IMR-90 (cell line): ENCODE data around the gene LRRC42. TPM values are rescaled to one million over a fixed set of nuclear protein-coding genes. Genes with fewer than 3 reads are reported as not detected.

Experiments
- ATAC-seq: fragments of 200-7000 bp; cut with Tn5 transposase; 2 replicates; pipeline ENCODE4 v1.9.1; 2020; ENCODE audit warnings: low read depth, mild to moderate bottlenecking, moderate library complexity
- BruUV-seq: library from RNA; stranded (reverse); fragments of 400-500 nt; replicated peaks from 2 replicates; lab custom pipeline; 2021; lab: Mats Ljungman, UMichigan
- CTCF ChIA-PET: fragments of 300-600 bp; formaldehyde crosslinking; extraction: SDS; loops from one replicate; lab custom pipeline; 2021; ENCODE audit warnings: antibody characterized with exemption; lab: Yijun Ruan, JAX
- POLR2A ChIA-PET: fragments of 300-600 bp; sonication (Branson Sonifier 250); formaldehyde crosslinking; loops from one replicate; lab custom pipeline; 2022; ENCODE audit warnings: antibody characterized with exemption; ENCODE audit not compliant: unreplicated experiment; lab: Charles Lee
- DNase-seq: peaks from one replicate; pipeline ENCODE4 v3.0.0; 2013
- H2AFZ ChIP-seq: replicated peaks from 2 replicates; pipeline ENCODE3; 2013; ENCODE audit warnings: low read length, mild to moderate bottlenecking; ENCODE audit not compliant: poor library complexity
- H2AK5ac ChIP-seq: 2 replicates; pipeline ENCODE4 v1.6.1; 2013; ENCODE audit warnings: low read depth, low read length, inconsistent platforms
- H2AK9ac ChIP-seq: replicated peaks from 2 replicates; pipeline ENCODE3; 2013; ENCODE audit warnings: mild to moderate bottlenecking, low read depth, low read length, moderate library complexity; ENCODE audit not compliant: poor library complexity
- H2BK120ac ChIP-seq: 2 replicates; pipeline ENCODE4 v1.6.1; 2013; ENCODE audit warnings: low read depth, low read length, inconsistent platforms
- H2BK15ac ChIP-seq: 3 replicates; pipeline ENCODE4 v1.6.1; 2013; ENCODE audit warnings: low read depth, low read length, inconsistent platforms
- H2BK20ac ChIP-seq: 2 replicates; pipeline ENCODE4 v1.6.1; 2013; ENCODE audit warnings: low read depth, mild to moderate bottlenecking, inconsistent platforms, low read length, moderate library complexity
- H2BK5ac ChIP-seq: 2 replicates; pipeline ENCODE4 v1.6.1; 2013; ENCODE audit warnings: mild to moderate bottlenecking, low read depth, low read length, inconsistent platforms; ENCODE audit not compliant: poor library complexity, severe bottlenecking
- H3K14ac ChIP-seq: replicated peaks from 2 replicates; pipeline ENCODE4 v1.6.1; 2013; ENCODE audit warnings: low read depth, low read length, inconsistent platforms
- H3K18ac ChIP-seq: 2 replicates; pipeline ENCODE4 v1.6.1; 2013; ENCODE audit warnings: low read depth, low read length, control low read depth
- H3K23ac ChIP-seq: 2 replicates; pipeline ENCODE4 v1.6.1; 2013; ENCODE audit warnings: low read depth, low read length, inconsistent platforms
- H3K27ac ChIP-seq: 2 replicates; pipeline ENCODE4 v1.5.1; 2013; ENCODE audit warnings: mild to moderate bottlenecking, control low read depth, low read length; ENCODE audit not compliant: insufficient read depth
- H3K27me3 ChIP-seq: 2 replicates; pipeline ENCODE4 v1.6.1; 2013; ENCODE audit warnings: low read length; ENCODE audit not compliant: control insufficient read depth, insufficient read depth
- H3K36me3 ChIP-seq: 2 replicates; pipeline ENCODE4 v1.6.1; 2013; ENCODE audit warnings: low read length, mixed read lengths; ENCODE audit not compliant: control insufficient read depth, insufficient read depth
- H3K4ac ChIP-seq: 2 replicates; pipeline ENCODE4 v1.6.1; 2013; ENCODE audit warnings: low read depth, low read length, inconsistent platforms
- H3K4me1 ChIP-seq: 2 replicates; pipeline ENCODE4 v1.6.1; 2013; ENCODE audit warnings: low read length, mixed read lengths; ENCODE audit not compliant: control insufficient read depth, insufficient read depth
- H3K4me2 ChIP-seq: 2 replicates; pipeline ENCODE4 v1.6.1; 2013; ENCODE audit warnings: low read depth, mild to moderate bottlenecking, control low read depth, low read length, moderate library complexity
- H3K4me3 ChIP-seq: 2 replicates; pipeline ENCODE4 v1.5.1; 2013; ENCODE audit warnings: low read depth, mild to moderate bottlenecking, control low read depth, low read length, moderate library complexity; ENCODE audit not compliant: insufficient read depth
- H3K56ac ChIP-seq: 2 replicates; pipeline ENCODE4 v1.6.1; 2013; ENCODE audit warnings: low read length, inconsistent platforms; ENCODE audit not compliant: insufficient read depth; ENCODE audit errors: extremely low read depth
- H3K79me1 ChIP-seq, 2 experiments: 2 replicates each; pipeline ENCODE4 v1.6.1; 2013; ENCODE audit warnings: low read length in 2 of 2, inconsistent platforms in 1 of 2, low read depth in 1 of 2
- H3K9ac ChIP-seq: 2 replicates; pipeline ENCODE4 v1.6.1; 2013; ENCODE audit warnings: low read depth, low read length, control low read depth
- H3K9me1 ChIP-seq: 2 replicates; pipeline ENCODE4 v1.6.1; 2013; ENCODE audit warnings: low read length, inconsistent platforms; ENCODE audit not compliant: insufficient read depth
- H3K9me3 ChIP-seq: 2 replicates; pipeline ENCODE4 v1.6.1; 2013; ENCODE audit warnings: low read length; ENCODE audit not compliant: control insufficient read depth, insufficient read depth
- H4K20me1 ChIP-seq: 2 replicates; pipeline ENCODE4 v1.6.1; 2013; ENCODE audit warnings: low read length, inconsistent platforms; ENCODE audit not compliant: insufficient read depth
- H4K5ac ChIP-seq: 2 replicates; pipeline ENCODE4 v1.6.1; 2013; ENCODE audit warnings: mild to moderate bottlenecking, low read depth, low read length, control low read depth
- H4K8ac ChIP-seq, 2 experiments: 2 replicates each; pipeline ENCODE4 v1.6.1; 2013; ENCODE audit warnings: low read depth in 2 of 2, low read length in 2 of 2, control low read depth in 1 of 2, inconsistent platforms in 1 of 2
- H4K91ac ChIP-seq: 2 replicates; pipeline ENCODE4 v1.6.1; 2013; ENCODE audit warnings: low read depth, low read length, inconsistent platforms; ENCODE audit not compliant: insufficient read depth
- CTCF ChIP-seq: conservative IDR thresholded peaks from 2 replicates; pipeline ENCODE4 v1.5.1; 2012; ENCODE audit warnings: mild to moderate bottlenecking, low read depth, low read length, improper control_type of control experiment
- WGBS, 2 experiments: methylation state at CpG; one replicate each; pipeline versions ENCODE4 v1.1.5 to v1.1.7; 2013; ENCODE audit warnings: missing lambda C conversion rate in 2 of 2; ENCODE audit not compliant: insufficient read length in 1 of 2; ENCODE audit errors: extremely low coverage in 2 of 2; 5-methylcytosine and 5-hydroxymethylcytosine counted together
- dilution Hi-C: fragments of 300-500 bp; cut with HindIII; formaldehyde crosslinking; loops from one replicate; pipeline ENCODE4 v1.14.3; 2018; ENCODE audit warnings: low sequenced_read_pairs; ENCODE audit not compliant: unreplicated experiment
- in situ Hi-C: fragments of 300-500 bp; cut with MboI; formaldehyde crosslinking; loops from 3 replicates; pipeline ENCODE4 v1.14.3; 2019; ENCODE audit warnings: low sequenced_read_pairs, inconsistent platforms, mixed read lengths
- intact Hi-C: fragments of 100-400 bp; cut with micrococcal nuclease; formaldehyde crosslinking; loops from 2 replicates; pipeline ENCODE4 v1.10.0; 2022
- polyA plus RNA-seq, 3 experiments: library from polyadenylated mRNA; depleted of rRNA; stranded (reverse); fragments of >200 nt; gene quantifications; 2 replicates each; pipeline ENCODE4 v1.2.3, GENCODE V29; 2012; ENCODE audit warnings: low replicate concordance in 1 of 3
- total RNA-seq: library from RNA; depleted of rRNA; stranded (reverse); fragments of >200 nt; gene quantifications from 2 replicates; pipeline ENCODE4 v1.2.3, GENCODE V29; 2012

LRRC42 gene
- total and polyA plus RNA-seq, 2 of the 4 experiments (the other 2 are of a cell fraction) = 39.9 to 47.5 TPM

DNA sequence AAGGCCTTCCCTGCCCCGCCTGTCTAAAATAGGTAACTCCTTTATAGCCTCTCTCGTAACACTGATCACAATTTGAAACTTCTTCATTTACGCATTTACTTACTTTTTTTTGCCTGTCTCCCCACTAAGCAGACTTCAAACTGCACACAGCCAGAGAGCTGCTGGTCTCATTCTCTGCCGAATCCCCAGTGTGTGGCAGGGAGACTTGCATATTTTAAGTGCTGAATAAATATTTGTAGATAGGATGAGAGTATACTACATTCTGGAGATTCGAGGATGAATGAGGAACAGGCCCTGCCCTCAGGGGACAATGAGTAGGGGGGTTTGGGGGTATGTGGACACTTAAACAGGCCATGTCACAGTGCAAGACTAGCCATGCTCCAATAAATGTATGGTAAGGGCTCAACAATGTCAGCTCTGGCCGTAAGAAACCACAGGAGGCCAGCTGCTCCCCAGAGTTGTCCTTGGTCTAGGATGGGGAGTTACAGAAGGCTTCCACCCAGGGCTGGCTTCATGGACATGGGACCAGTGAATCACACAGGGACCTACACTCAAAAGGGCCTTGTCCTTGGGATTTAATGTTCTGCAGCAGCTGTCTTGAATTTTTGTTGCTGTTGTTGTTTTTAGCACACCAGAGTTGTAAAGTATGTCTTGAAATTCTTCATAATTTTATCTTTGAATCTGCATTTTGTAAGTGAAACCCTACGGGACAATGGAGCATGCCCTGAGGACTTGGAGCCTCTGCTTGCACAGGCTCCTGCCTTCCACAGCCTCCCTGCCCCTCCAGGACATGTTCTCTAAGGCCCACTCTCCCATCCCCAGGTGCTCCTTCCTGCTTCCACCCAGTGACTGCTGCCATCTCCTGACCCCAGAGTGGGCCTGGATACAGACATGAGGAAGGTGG is 43.7 kb upstream of the LRRC42 start:
- WGBS, 2 experiments = 41% methylated on average over 2 of the region's 7 CpGs; no CpG with 5 or more reads in 1 of the 2 experiments

More for the DNA sequence above, 43.7 kb upstream of the LRRC42 start:
- no peak overlapping the region for H3K4me3 ChIP-seq
- dilution Hi-C loops (no loop called here), intact Hi-C loops (no loop called here), in situ Hi-C loops (no loop called here)
- no TSS peak for BruUV-seq
- DNase-seq = no peak
- H3K9ac ChIP-seq = no peak overlapping the region; the same call in 1 of the 2 replicates
- peaks cover 11% of the 10 kb centered on the region for H3K9me1 ChIP-seq
- H2BK120ac ChIP-seq = no peak overlapping the region
- no peak overlapping the region for H2AK5ac ChIP-seq
- no peak overlapping the region for H3K27ac ChIP-seq
- H4K91ac ChIP-seq = no peak overlapping the region
- peak overlapping the region; percentile 13; the same call in 1 of the 2 replicates for H3K4ac ChIP-seq
- H3K14ac ChIP-seq = no peak overlapping the region
- H3K23ac ChIP-seq = no peak overlapping the region
- no peak overlapping the region for H2AFZ ChIP-seq
- H3K4me1 ChIP-seq = peaks cover 14% of the 10 kb centered on the region
- ChIA-PET POLR2A (no interaction called here), CTCF (no interaction called here)
- no peak overlapping the region for H3K18ac ChIP-seq
- no peak overlapping the region for H3K56ac ChIP-seq
- ATAC-seq = peak; percentile 62; the same call in 1 of the 2 replicates
- H2AK9ac ChIP-seq = no peak overlapping the region
- H3K79me1 ChIP-seq = no peaks in the 10 kb centered on the region; a peak in 1 of 4 replicates
- no peak overlapping the region for H2BK15ac ChIP-seq
- H4K20me1 ChIP-seq = peaks cover 4% of the 10 kb centered on the region; the same call in 1 of the 2 replicates
- no peak overlapping the region for H4K5ac ChIP-seq
- H3K27me3 ChIP-seq = no peaks in the 10 kb centered on the region
- H4K8ac ChIP-seq = no peak overlapping the region
- no peak overlapping the region; the same call in 1 of the 2 replicates for H2BK20ac ChIP-seq
- no peaks in the 10 kb centered on the region; the same call in 1 of the 2 replicates for H3K36me3 ChIP-seq
- no peak for TF ChIP-seq CTCF
- H3K4me2 ChIP-seq = no peak overlapping the region
- no peak overlapping the region for H2BK5ac ChIP-seq
- no peaks in the 10 kb centered on the region for H3K9me3 ChIP-seq
